ENCODE results near the gene CCDC188.

- TF ChIP-seq PHF21A (IDR thresholded peaks at IDR 0.05; ENCODE audit: borderline replicate concordance, low read depth) (no peak), NRF1 (conservative IDR thresholded peaks at IDR 0.05 in 1 of 2, IDR thresholded peaks at IDR 0.05 in 1 of 2) (no peak), ZFX (CRISPR knock-in tag; IDR thresholded peaks at IDR 0.05) (peak; percentile 24; the same call in 1 of the 2 replicates), CTCF (IDR thresholded peaks at IDR 0.05 in 2 of 3, conservative IDR thresholded peaks at IDR 0.05 in 1 of 3; ENCODE audit: insufficient read depth in 2 of 3, low read depth in 1 of 3, low read length in 3 of 3) (no peak), FOXK2 (conservative IDR thresholded peaks at IDR 0.05 in 1 of 2, IDR thresholded peaks at IDR 0.05 in 1 of 2; ENCODE audit: low read depth in 2 of 2) (no peak), ZSCAN29 (IDR thresholded peaks at IDR 0.05) (no peak), MXD1 (CRISPR knock-in tag; IDR thresholded peaks at IDR 0.05; ENCODE audit: borderline replicate concordance, poor library complexity, severe bottlenecking) (no peak), JUN (IDR thresholded peaks at IDR 0.05; ENCODE audit: borderline replicate concordance, low read depth, low read length) (no peak), JUN (CRISPR knock-in tag; IDR thresholded peaks at IDR 0.05; ENCODE audit: borderline replicate concordance) (no peak), MCM2 (IDR thresholded peaks at IDR 0.05; ENCODE audit: low read depth) (no peak), KLF1 (tag; IDR thresholded peaks at IDR 0.05) (no peak), BCLAF1 (IDR thresholded peaks at IDR 0.05; ENCODE audit: borderline replicate concordance in 1 of 2, control insufficient read depth in 1 of 2, low read depth in 2 of 2, low read length in 1 of 2) (no peak)
These were observed 40.9 kb upstream of the CCDC188 start for GRCh38 chr22:20191803-20192202.
